GM19193 (cell line): ENCODE results near the gene TRAPPC4.

Source experiments
- POLR2A ChIP-seq: IDR thresholded peaks from 4 replicates; pipeline ENCODE4 v1.6.1; 2011; ENCODE audit not compliant: insufficient read depth, insufficient read length; ENCODE audit errors: extremely low read depth

TRAPPC4 gene

GRCh38 chr11:119018074-119018938 is at the start of gene TRAPPC4, which contains the start of gene RPS25:
Gene TRAPPC4 (plus strand): TSS chr11:119018766. CDS start chr11:119018796, 30 bp downstream.
Gene RPS25 (minus strand): TSS chr11:119018343. CDS start chr11:119018284, 59 bp downstream.
- TF ChIP-seq POLR2A, result peak; percentile 94

GRCh38 chr11:118971646-118972045 is 46.9 kb upstream of the TRAPPC4 start, which contains the start of gene FOXR1:
Gene FOXR1 (plus strand): TSS chr11:118971761. CDS start chr11:118971932, 171 bp downstream.
- no peak for TF ChIP-seq POLR2A

GRCh38 chr11:118973985-118974384 is 44.6 kb upstream of the TRAPPC4 start:
- no peak for TF ChIP-seq POLR2A

GRCh38 chr11:118975771-118976709 is 42.5 kb upstream of the TRAPPC4 start:
- TF ChIP-seq POLR2A, result no peak

- TF ChIP-seq POLR2A, result no peak
Observed at GRCh38 chr11:118979434-118979833, 39.1 kb upstream of the TRAPPC4 start.

- no peak for TF ChIP-seq POLR2A
Observed at GRCh38 chr11:118980191-118980881, 38.2 kb upstream of the TRAPPC4 start.

GRCh38 chr11:118984825-118985224 is 33.7 kb upstream of the TRAPPC4 start:
- TF ChIP-seq POLR2A, result no peak

- TF ChIP-seq POLR2A, result no peak
Observed at GRCh38 chr11:118988280-118988679, 30.3 kb upstream of the TRAPPC4 start.

GRCh38 chr11:118996926-118997626 is 21.5 kb upstream of the TRAPPC4 start:
- peak; percentile 11 for TF ChIP-seq POLR2A

GRCh38 chr11:118997627-118998387 is 20.8 kb upstream of the TRAPPC4 start, which contains the start of gene CENATAC:
Gene CENATAC (plus strand): TSS chr11:118998138. CDS start chr11:118998198, 60 bp downstream.
- peak; percentile 90 for TF ChIP-seq POLR2A

GRCh38 chr11:118998388-118998717 is 20.2 kb upstream of the TRAPPC4 start:
- TF ChIP-seq POLR2A, result no peak

GRCh38 chr11:118998822-118999221 is 19.7 kb upstream of the TRAPPC4 start:
- no peak for TF ChIP-seq POLR2A

- TF ChIP-seq POLR2A, result no peak
Observed at GRCh38 chr11:119000906-119001305, 17.7 kb upstream of the TRAPPC4 start.

GRCh38 chr11:119006656-119007055 is 11.9 kb upstream of the TRAPPC4 start:
- TF ChIP-seq POLR2A, result no peak

- TF ChIP-seq POLR2A, result no peak
Observed at GRCh38 chr11:119011476-119012053, 7.0 kb upstream of the TRAPPC4 start.
